DMS114 treated with DMSO at 0.1 percent for 48 hours (cell line): ENCODE results near the gene LRRN4.
"Not testable (repeated sequence)": the region's sequence is repeated elsewhere in the genome, so short reads cannot be mapped to it uniquely, and the experiment has no call there.

Experiments
- DNase-seq: peaks from one replicate; lab custom pipeline; 2025; ENCODE audit not compliant: unreplicated experiment; lab: John Stamatoyannopoulos, UW

Gene LRRN4

DNA sequence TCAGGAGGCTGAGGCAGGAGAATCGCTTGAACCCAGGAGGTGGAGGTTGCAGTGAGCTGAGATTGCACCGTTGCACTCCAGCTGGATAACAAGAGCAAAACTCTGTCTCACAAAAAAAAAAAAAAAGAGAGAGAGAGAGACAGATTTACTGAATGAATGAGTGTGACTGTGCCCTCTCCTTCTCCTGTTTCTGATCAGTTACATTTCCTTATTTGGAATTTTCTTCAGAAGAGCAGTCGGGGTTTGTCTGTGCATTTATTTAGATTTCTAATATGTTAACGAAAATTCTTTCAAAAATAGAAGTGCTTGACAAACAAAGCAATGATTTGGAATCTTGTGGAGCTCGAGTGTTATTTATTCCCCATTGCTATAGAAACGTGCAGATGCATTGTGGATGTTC lies 6.4 kb upstream of the LRRN4 start:
- no peak for DNase-seq

- no peak for DNase-seq
Measured at GRCh38 chr20:6058684-6059295, 4.9 kb upstream of the LRRN4 start.

GRCh38 chr20:6057691-6058090 lies 3.8 kb upstream of the LRRN4 start:
- DNase-seq = no peak

- no peak for DNase-seq
Measured at GRCh38 chr20:6057139-6057538, 3.3 kb upstream of the LRRN4 start.

- DNase-seq = no peak
Measured at GRCh38 chr20:6055981-6056569, 2.2 kb upstream of the LRRN4 start.

- no peak for DNase-seq
Measured at GRCh38 chr20:6055161-6055783, 1.4 kb upstream of the LRRN4 start.

DNA sequence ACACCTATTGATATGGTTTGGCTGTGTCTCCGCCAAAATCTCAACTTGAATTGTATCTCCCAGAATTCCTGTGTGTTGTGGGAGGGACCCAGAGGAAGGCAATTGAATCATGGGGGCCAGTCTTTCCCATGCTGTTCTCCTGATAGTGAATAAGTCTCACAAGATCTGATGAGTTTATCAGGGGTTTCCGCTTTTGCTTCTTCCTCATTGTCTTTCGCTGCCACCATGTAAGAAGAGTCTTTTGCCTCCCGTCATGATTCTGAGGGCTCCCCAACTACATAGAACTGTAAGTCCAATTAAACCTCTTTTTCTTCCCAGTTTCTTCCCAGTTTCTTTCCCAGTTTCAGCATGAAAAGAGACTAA lies 810 bp upstream of the LRRN4 start:
- DNase-seq = not testable (repeated sequence)

GRCh38 chr20:6053064-6053775 lies 640 bp downstream of the LRRN4 start:
- DNase-seq = no peak

DNA sequence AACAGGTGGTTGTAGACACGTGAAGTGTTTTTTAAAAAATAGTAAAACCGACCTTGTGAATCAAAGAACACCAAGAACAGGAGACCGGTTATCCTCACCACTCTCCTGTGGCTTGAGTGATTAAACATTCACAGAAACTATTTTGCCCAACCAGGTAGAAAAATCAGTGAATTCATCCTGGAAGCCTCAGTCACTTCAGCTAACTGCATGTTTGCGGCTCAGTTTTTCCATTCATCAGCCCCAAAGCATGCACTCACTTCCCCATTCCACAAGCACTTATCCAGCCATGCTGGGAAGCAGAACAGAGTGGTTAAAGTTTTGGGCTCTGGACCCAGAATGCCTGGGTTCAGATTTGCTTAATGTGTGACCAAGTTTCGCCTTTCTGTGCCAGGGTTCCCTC lies 2.4 kb downstream of the LRRN4 start:
- no peak for DNase-seq

- DNase-seq = no peak
Measured at GRCh38 chr20:6048391-6048790, 5.5 kb downstream of the LRRN4 start.

DNA sequence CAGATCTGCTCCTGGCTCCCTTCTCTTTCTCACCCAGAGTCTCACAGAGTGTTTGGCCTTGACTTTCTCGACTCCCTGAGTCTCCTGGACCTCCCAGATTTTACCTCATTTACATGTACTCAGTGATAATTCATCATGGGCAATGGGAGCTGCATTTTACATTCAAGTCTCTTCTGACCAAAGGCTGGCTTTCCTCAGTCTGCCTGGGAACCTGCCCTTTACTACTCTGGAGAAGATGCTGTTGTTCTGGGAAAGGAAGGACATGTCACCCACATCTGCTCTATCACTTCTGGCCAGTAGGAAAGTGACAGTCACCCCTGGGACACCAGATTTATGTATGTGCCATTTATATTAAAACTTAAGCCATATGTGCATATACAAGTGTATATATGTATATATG lies 7.4 kb downstream of the LRRN4 start:
- no peak for DNase-seq

GRCh38 chr20:6045566-6045965 lies 8.3 kb downstream of the LRRN4 start:
- DNase-seq = no peak

- no peak for DNase-seq
Measured at GRCh38 chr20:6044115-6044514, 9.7 kb downstream of the LRRN4 start.

- no peak for DNase-seq
Measured at GRCh38 chr20:6041808-6042265, 12.0 kb downstream of the LRRN4 start.

GRCh38 chr20:6040958-6041807 lies 12.7 kb downstream of the LRRN4 start:
- DNase-seq = no peak

GRCh38 chr20:6040540-6040939 lies 13.3 kb downstream of the LRRN4 start:
- DNase-seq = no peak

DNA sequence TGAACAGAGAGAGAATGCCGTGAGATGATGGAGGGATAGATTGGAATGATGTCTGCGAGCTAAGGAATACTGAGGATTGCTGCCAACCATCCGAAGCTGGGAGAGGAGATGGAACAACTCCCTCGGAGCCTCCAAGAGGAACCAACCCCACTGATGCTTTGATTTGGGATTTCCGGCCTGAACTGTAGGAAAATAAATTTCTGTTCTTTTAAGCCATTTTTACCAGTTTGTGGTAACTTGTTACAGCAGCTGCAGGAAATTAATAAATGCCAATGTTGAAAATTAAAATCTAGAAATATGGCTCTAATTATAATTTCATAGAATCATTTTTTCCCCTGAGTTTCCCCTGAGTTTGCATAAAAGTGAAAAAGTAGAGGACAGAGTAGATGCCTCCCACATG lies 14.1 kb downstream of the LRRN4 start:
- no peak for DNase-seq

- DNase-seq = no peak
Measured at GRCh38 chr20:6038256-6038655, 15.6 kb downstream of the LRRN4 start.

- DNase-seq = no peak
Measured at GRCh38 chr20:6037082-6037481, 16.8 kb downstream of the LRRN4 start.

GRCh38 chr20:6036213-6036612 lies 17.6 kb downstream of the LRRN4 start:
- DNase-seq = no peak
